AG10803 (cell line): ENCODE results near the gene DENR.
"Not testable (repeated sequence)": the region's sequence is repeated elsewhere in the genome, so short reads cannot be mapped to it uniquely, and the experiment has no call there.

ENCODE experiments used
- DNase-seq: peaks from one replicate; pipeline ENCODE4 v3.0.0; 2010; ENCODE audit warnings: low read depth
- H3K4me3 ChIP-seq: 2 replicates; pipeline ENCODE4 v1.5.1; 2011; ENCODE audit warnings: mild to moderate bottlenecking, low read length, control low read depth
- CTCF ChIP-seq: conservative IDR thresholded peaks from 2 replicates; pipeline ENCODE4 v1.5.1; 2011; ENCODE audit warnings: mild to moderate bottlenecking, low read length, control low read depth, inconsistent platforms

Gene DENR

GRCh38 chr12:122752464-122753318 lies at the start of gene DENR:
DENR (plus strand) TSS chr12:122752824; CDS start chr12:122753702, 878 bp downstream.
- TF ChIP-seq CTCF: peak; percentile 80
- peak within 1 kb of the TSS; percentile 97 for H3K4me3 ChIP-seq
- peak; percentile 94 for DNase-seq

- peak; percentile 42 for DNase-seq
- not testable (repeated sequence) for H3K4me3 ChIP-seq
These were observed 49.6 kb upstream of the DENR start, which contains the start of gene HCAR2 for GRCh38 chr12:122702890-122703611. HCAR2 (minus strand) TSS chr12:122703357; CDS start chr12:122703283, 74 bp downstream.

- not testable (repeated sequence) for H3K4me3 ChIP-seq, DNase-seq
These were observed 48.8 kb upstream of the DENR start for GRCh38 chr12:122703841-122704240.

GRCh38 chr12:122709287-122709686 lies 43.3 kb upstream of the DENR start:
- DNase-seq, H3K4me3 ChIP-seq: not testable (repeated sequence)

- DNase-seq, H3K4me3 ChIP-seq: not testable (repeated sequence)
These were observed 42.3 kb upstream of the DENR start for GRCh38 chr12:122710341-122710740.

- DNase-seq, H3K4me3 ChIP-seq: not testable (repeated sequence)
These were observed 41.4 kb upstream of the DENR start for GRCh38 chr12:122711266-122711665.

- H3K4me3 ChIP-seq, DNase-seq: not testable (repeated sequence)
These were observed 39.0 kb upstream of the DENR start for GRCh38 chr12:122713491-122714188.

- peak; percentile 53 for DNase-seq
- not testable (repeated sequence) for H3K4me3 ChIP-seq
These were observed 37.4 kb upstream of the DENR start for GRCh38 chr12:122715211-122715610.

GRCh38 chr12:122716658-122717057 lies 36.0 kb upstream of the DENR start, which contains the start of gene HCAR3:
HCAR3 (minus strand) TSS chr12:122716811; CDS start chr12:122716737, 74 bp downstream.
- not testable (repeated sequence) for H3K4me3 ChIP-seq, DNase-seq

GRCh38 chr12:122721057-122721545 lies 31.5 kb upstream of the DENR start:
- H3K4me3 ChIP-seq: no peak overlapping the region
- DNase-seq: no peak
- TF ChIP-seq CTCF: no peak

GRCh38 chr12:122722387-122722786 lies 30.2 kb upstream of the DENR start:
- H3K4me3 ChIP-seq: no peak overlapping the region
- DNase-seq: no peak
- TF ChIP-seq CTCF: no peak
